ENCODE measurements around the gene OR6F1. TPM values are rescaled to one million over a fixed set of nuclear protein-coding genes. Genes with fewer than 3 reads are reported as not detected.

The OR6F1 gene
- not detected in 2 replicates for total RNA-seq

GRCh38 chr1:247716546-247716945, at the start of gene OR6F1:
Gene OR6F1 (minus strand): TSS chr1:247716646. CDS start chr1:247712755, 3,891 bp downstream.

GRCh38 chr1:247760456-247760855, 44.0 kb upstream of the OR6F1 start, which contains the start of gene OR1C1:
Gene OR1C1 (minus strand): TSS chr1:247760556. CDS start chr1:247758406, 2,150 bp downstream.

GRCh38 chr1:247748041-247748440, 31.6 kb upstream of the OR6F1 start, which contains the start of gene OR14A2:
Gene OR14A2 (minus strand): TSS chr1:247748141.

GRCh38 chr1:247738315-247738714, 21.9 kb upstream of the OR6F1 start, which contains the start of gene OR14K1:
Gene OR14K1 (plus strand): TSS chr1:247738615. CDS start chr1:247738615, 0 bp downstream.

GRCh38 chr1:247679639-247680038, 36.8 kb downstream of the OR6F1 start, which contains the start of gene OR13G1:
Gene OR13G1 (minus strand): TSS chr1:247679739. CDS start chr1:247673041, 6,698 bp downstream.

Other genes starting within 250 kb of the OR6F1 start
- under 0.01 TPM in 1 of 2 replicates, not detected in the other for gene OR2C3, start 180.2 kb downstream of the OR6F1 start, total RNA-seq
- gene GCSAML, start 167.5 kb downstream of the OR6F1 start, total RNA-seq: not detected in 2 replicates
- not detected in 2 replicates for gene OR2G2, start 128.3 kb downstream of the OR6F1 start, total RNA-seq
- gene OR2G3, start 111.1 kb downstream of the OR6F1 start, total RNA-seq: not detected in 2 replicates
- not detected in 2 replicates for gene OR13G1, start 36.9 kb downstream of the OR6F1 start, total RNA-seq
- not detected in 2 replicates for gene OR14K1, start 22.0 kb upstream of the OR6F1 start, total RNA-seq
- gene OR14A2, start 31.5 kb upstream of the OR6F1 start, total RNA-seq: not detected in 2 replicates
- gene OR1C1, start 43.9 kb upstream of the OR6F1 start, total RNA-seq: not detected in 2 replicates
- gene OR14A16, start 107.5 kb upstream of the OR6F1 start, total RNA-seq: not detected in 2 replicates
- not detected in 2 replicates for gene OR11L1, start 125.2 kb upstream of the OR6F1 start, total RNA-seq
- gene TRIM58, start 140.5 kb upstream of the OR6F1 start, total RNA-seq: not detected in 2 replicates
- not detected in 2 replicates for gene OR2W3, start 178.9 kb upstream of the OR6F1 start, total RNA-seq
- gene OR2T8, start 203.6 kb upstream of the OR6F1 start, total RNA-seq: not detected in 2 replicates
- gene OR2AJ1, start 208.2 kb upstream of the OR6F1 start, total RNA-seq: not detected in 2 replicates
- not detected in 2 replicates for gene OR2L8, start 232.2 kb upstream of the OR6F1 start, total RNA-seq
- gene OR2AK2, start 248.6 kb upstream of the OR6F1 start, total RNA-seq: not detected in 2 replicates

Measured in cardiac ventricle fibroblast (primary cell).